BLaER1 (cell line): ENCODE results near the gene MS4A4A.
A peak's percentile ranks its signal among the peaks of the same experiment; 100 is the strongest.
"Not testable (repeated sequence)": the region's sequence is repeated elsewhere in the genome, so short reads cannot be mapped to it uniquely, and the experiment has no call there.

Source experiments
- H3K27ac ChIP-seq: shearing (Covaris generic); formaldehyde crosslinking; 2 replicates; pipeline ENCODE4 v1.8.1; 2022
- H3K27me3 ChIP-seq: shearing (Covaris generic); formaldehyde crosslinking; 2 replicates; pipeline ENCODE4 v1.8.1; 2022
- H3K36me3 ChIP-seq: shearing (Covaris generic); formaldehyde crosslinking; 2 replicates; pipeline ENCODE4 v1.8.1; 2022
- H3K4me1 ChIP-seq: shearing (Covaris generic); formaldehyde crosslinking; 2 replicates; pipeline ENCODE4 v1.8.1; 2022
- H3K4me2 ChIP-seq: shearing (Covaris generic); formaldehyde crosslinking; 2 replicates; pipeline ENCODE4 v1.8.1; 2022
- H3K4me3 ChIP-seq: shearing (Covaris generic); formaldehyde crosslinking; 2 replicates; pipeline ENCODE4 v1.8.1; 2022
- H3K9ac ChIP-seq: shearing (Covaris generic); formaldehyde crosslinking; 2 replicates; pipeline ENCODE4 v1.8.1; 2022
- H3K9me3 ChIP-seq: shearing (Covaris generic); formaldehyde crosslinking; 2 replicates; pipeline ENCODE4 v1.8.1; 2022
- H4K20me1 ChIP-seq: shearing (Covaris generic); formaldehyde crosslinking; 2 replicates; pipeline ENCODE4 v1.8.1; 2022
- Cebpa-rat ChIP-seq: shearing (Covaris generic); IDR thresholded peaks from 2 replicates; pipeline ENCODE4 v1.8.1; 2022

MS4A4A gene

DNA sequence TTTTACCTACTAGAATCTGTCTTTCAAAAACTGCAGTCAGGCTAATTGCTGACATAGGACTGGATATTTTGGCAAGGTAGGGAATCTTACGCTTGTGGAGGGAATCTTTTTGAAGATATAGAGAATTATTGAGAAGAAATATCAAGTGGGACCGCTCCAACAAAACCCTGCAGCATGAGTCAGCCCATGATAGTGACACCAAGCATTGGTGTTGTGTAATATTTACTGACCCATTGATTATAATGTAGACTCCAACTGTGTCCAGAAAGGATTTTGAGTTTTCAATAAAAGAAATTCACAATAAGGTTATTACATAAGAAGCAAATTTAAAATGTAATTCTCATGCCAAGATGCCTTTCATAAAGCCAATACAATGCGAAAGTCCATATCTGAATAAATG, 20.7 kb downstream of the MS4A4A start:
- TF ChIP-seq Cebpa-rat, result no peak
- H3K4me1 ChIP-seq, result peaks cover 19% of the 10 kb centered on the region
- no peaks in the 10 kb centered on the region for H3K27me3 ChIP-seq
- no peak overlapping the region for H3K27ac ChIP-seq
- H3K36me3 ChIP-seq, result 0 out of 2 replicates have a peak, but pooled peaks cover 3% of the 10 kb centered on the region
- H3K4me2 ChIP-seq, result no peak overlapping the region
- no peak overlapping the region for H3K9ac ChIP-seq
- no peak overlapping the region for H3K4me3 ChIP-seq
- no peaks in the 10 kb centered on the region for H4K20me1 ChIP-seq
- peaks cover 18% of the 10 kb centered on the region for H3K9me3 ChIP-seq

DNA sequence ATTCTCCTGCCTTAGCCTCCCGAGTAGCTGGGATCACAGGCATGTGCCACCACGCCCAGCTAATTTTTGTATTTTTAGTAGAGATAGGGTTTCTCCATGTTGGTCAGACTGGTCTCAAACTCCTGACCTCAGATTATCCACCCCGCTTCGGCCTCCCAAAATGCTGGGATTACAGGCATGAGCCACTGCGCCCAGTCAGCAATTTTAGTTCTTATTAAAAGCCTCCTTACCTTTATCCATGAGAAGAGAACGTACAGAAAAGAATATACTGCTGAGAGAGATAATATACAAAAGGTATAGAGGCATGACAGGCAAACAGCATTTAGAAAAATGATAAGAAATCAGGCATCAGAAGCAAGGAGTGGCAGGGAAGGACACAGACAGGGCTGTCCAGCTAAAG, 21.4 kb downstream of the MS4A4A start:
- Histone ChIP-seq H3K4me1 (peaks cover 19% of the 10 kb centered on the region), H3K9me3 (peaks cover 25% of the 10 kb centered on the region), H3K36me3 (0 out of 2 replicates have a peak, but pooled peaks cover 11% of the 10 kb centered on the region)
- H3K27ac ChIP-seq, H4K20me1 ChIP-seq, H3K4me3 ChIP-seq, H3K9ac ChIP-seq, H3K27me3 ChIP-seq, H3K4me2 ChIP-seq: not testable (repeated sequence)

GRCh38 chr11:60303661-60304060, 23.2 kb downstream of the MS4A4A start:
- Histone ChIP-seq H3K4me3 (no peak overlapping the region), H3K4me2 (peak overlapping the region; percentile 38), H3K4me1 (peaks cover 27% of the 10 kb centered on the region), H3K36me3 (0 out of 2 replicates have a peak, but pooled peaks cover 14% of the 10 kb centered on the region), H3K27me3 (no peaks in the 10 kb centered on the region), H3K9ac (no peak overlapping the region), H3K9me3 (peaks cover 41% of the 10 kb centered on the region), H3K27ac (no peak overlapping the region), H4K20me1 (no peaks in the 10 kb centered on the region)
- TF ChIP-seq Cebpa-rat, result no peak

- no peak for TF ChIP-seq Cebpa-rat
- Histone ChIP-seq H3K4me2 (no peak overlapping the region), H3K4me1 (peaks cover 50% of the 10 kb centered on the region), H4K20me1 (no peaks in the 10 kb centered on the region), H3K27ac (0 out of 2 replicates have a peak overlapping the region, but pooled peaks have one; percentile 7), H3K9me3 (peaks cover 40% of the 10 kb centered on the region), H3K4me3 (no peak overlapping the region), H3K27me3 (no peaks in the 10 kb centered on the region), H3K9ac (no peak overlapping the region), H3K36me3 (0 out of 2 replicates have a peak, but pooled peaks cover 14% of the 10 kb centered on the region)
These were observed 25.6 kb downstream of the MS4A4A start for GRCh38 chr11:60305906-60306619.

- Histone ChIP-seq H3K9ac (no peak overlapping the region), H3K9me3 (peaks cover 29% of the 10 kb centered on the region), H3K27me3 (no peaks in the 10 kb centered on the region), H4K20me1 (no peaks in the 10 kb centered on the region), H3K4me3 (no peak overlapping the region), H3K27ac (peak overlapping the region; percentile 7; the same call in 1 of the 2 replicates), H3K36me3 (0 out of 2 replicates have a peak, but pooled peaks cover 14% of the 10 kb centered on the region), H3K4me1 (peaks cover 66% of the 10 kb centered on the region), H3K4me2 (no peak overlapping the region)
- TF ChIP-seq Cebpa-rat, result no peak
These were observed 27.2 kb downstream of the MS4A4A start for GRCh38 chr11:60307507-60308195.

DNA sequence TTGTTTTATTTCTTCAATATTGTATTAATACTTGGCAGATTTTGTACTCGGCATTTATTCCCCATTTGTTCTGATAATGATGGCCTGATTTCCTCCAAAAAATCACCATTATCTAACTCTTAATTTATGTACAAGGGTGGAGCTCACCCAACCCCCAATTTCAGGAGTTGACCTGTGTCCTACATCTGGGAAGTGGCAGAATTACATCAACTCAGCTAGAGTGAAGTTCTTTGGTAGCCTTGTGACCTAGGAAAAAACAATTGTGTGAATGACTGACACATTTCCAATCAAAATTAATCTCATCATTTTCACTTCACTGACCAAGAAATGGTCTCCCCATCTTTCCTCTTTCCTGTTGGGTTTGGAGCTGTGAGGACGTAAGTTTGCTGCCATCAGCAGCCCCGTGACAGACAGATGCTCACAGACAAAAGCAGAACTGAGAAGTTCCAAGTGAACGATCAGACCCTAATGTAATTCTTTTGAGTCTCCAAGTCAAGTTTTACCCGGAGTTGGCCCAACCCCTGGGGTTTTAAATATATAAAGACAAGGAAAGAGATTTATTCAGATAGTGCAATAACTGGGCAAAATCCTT, 30.0 kb downstream of the MS4A4A start:
- Histone ChIP-seq H3K9ac (no peak overlapping the region), H3K4me3 (no peak overlapping the region; the same call in 1 of the 2 replicates), H3K36me3 (0 out of 2 replicates have a peak, but pooled peaks cover 14% of the 10 kb centered on the region), H3K9me3 (peaks cover 41% of the 10 kb centered on the region), H3K27me3 (no peaks in the 10 kb centered on the region), H3K4me2 (peak overlapping the region; percentile 72), H3K27ac (peak overlapping the region; percentile 67), H3K4me1 (peaks cover 68% of the 10 kb centered on the region), H4K20me1 (no peaks in the 10 kb centered on the region)
- TF ChIP-seq Cebpa-rat, result no peak

DNA sequence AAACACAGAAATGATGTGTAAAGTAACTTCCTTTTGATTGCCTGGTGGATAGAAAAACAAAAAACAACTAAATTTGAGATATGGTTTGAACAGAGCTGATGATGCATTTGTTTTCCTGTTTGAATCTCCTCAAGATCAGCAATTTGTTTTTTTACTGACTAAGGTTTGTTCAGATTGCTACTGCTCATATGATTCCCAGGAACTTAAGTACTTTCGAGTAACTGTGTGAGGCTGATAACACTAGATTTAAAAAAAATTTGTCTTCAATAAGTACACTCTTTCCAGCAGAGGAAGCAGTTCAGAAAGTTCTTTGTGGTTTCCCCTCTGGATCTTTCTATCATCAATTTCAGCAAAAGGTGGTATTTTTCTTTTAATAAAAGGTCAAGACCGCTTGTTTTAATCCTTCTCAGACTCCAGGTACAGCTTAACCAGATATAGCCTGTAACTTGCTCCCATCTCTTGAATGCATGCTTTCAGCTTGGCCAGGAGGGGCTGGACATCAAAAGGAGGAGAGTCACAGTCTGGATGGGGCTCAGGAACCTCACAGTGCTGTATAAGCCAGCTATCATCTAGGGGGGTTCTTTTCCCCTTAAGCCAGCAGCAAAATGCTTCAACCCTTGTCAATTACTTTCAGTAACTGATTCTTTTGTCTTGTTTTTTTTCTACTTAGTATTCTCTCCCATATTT, 34.3 kb downstream of the MS4A4A start:
- no peak overlapping the region for H3K9ac ChIP-seq
- no peak for TF ChIP-seq Cebpa-rat
- no peaks in the 10 kb centered on the region for H3K36me3 ChIP-seq
- no peak overlapping the region for H3K4me3 ChIP-seq
- 0 out of 2 replicates have a peak overlapping the region, but pooled peaks have one; percentile 7 for H3K27ac ChIP-seq
- H3K4me1 ChIP-seq, result peaks cover 48% of the 10 kb centered on the region
- H4K20me1 ChIP-seq, result no peaks in the 10 kb centered on the region
- H3K4me2 ChIP-seq, result peak overlapping the region; percentile 23
- no peaks in the 10 kb centered on the region for H3K27me3 ChIP-seq
- peaks cover 37% of the 10 kb centered on the region for H3K9me3 ChIP-seq

DNA sequence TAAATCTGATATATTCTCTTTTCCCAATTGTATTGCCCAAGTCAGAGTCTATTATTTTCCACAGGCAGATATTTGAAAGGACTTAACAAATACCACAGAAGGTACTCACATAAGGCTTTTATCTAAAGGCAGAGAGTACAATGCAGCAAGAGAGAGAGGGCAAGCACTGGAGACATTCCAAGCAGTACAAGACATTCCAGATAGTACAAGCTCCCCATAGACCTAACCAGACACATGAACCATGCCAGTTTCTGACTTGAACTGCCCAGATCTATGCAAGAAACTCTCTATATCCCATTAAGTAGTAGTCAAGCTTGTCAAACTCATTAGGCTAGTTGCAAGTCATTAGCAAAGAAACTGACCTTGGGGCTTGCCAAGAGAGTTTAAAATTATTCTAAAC, 35.4 kb downstream of the MS4A4A start:
- peaks cover 38% of the 10 kb centered on the region for H3K4me1 ChIP-seq
- no peaks in the 10 kb centered on the region for H4K20me1 ChIP-seq
- no peak overlapping the region for H3K9ac ChIP-seq
- H3K27me3 ChIP-seq, result no peaks in the 10 kb centered on the region
- peaks cover 48% of the 10 kb centered on the region for H3K9me3 ChIP-seq
- H3K4me2 ChIP-seq, result no peak overlapping the region
- H3K4me3 ChIP-seq, result no peak overlapping the region
- H3K27ac ChIP-seq, result no peak overlapping the region
- no peak for TF ChIP-seq Cebpa-rat
- H3K36me3 ChIP-seq, result no peaks in the 10 kb centered on the region

GRCh38 chr11:60316317-60316716, 35.9 kb downstream of the MS4A4A start:
- Histone ChIP-seq H4K20me1 (no peaks in the 10 kb centered on the region), H3K36me3 (no peaks in the 10 kb centered on the region), H3K9ac (no peak overlapping the region), H3K4me2 (no peak overlapping the region), H3K27me3 (no peaks in the 10 kb centered on the region), H3K4me3 (no peak overlapping the region), H3K4me1 (peaks cover 34% of the 10 kb centered on the region), H3K9me3 (peaks cover 52% of the 10 kb centered on the region), H3K27ac (no peak overlapping the region)
- TF ChIP-seq Cebpa-rat, result no peak
